Measurements from ENCODE around the gene TCERG1. TPM values are rescaled to one million over a fixed set of nuclear protein-coding genes. Genes with fewer than 3 reads are reported as not detected.

TCERG1 gene
- total RNA-seq, 6 experiments from 2014 or later: 37.4 to 57.4 (median 49.6) TPM

- no peaks in the 10 kb centered on the region for H3K27me3 Mint-ChIP-seq (ENCODE audit: insufficient read depth)
- H3K4me3 Mint-ChIP-seq: no peak overlapping the region
- no peak for DNase-seq
- H3K9me3 Mint-ChIP-seq: no peaks in the 10 kb centered on the region
- H3K27ac Mint-ChIP-seq: no peak overlapping the region
- no peaks in the 10 kb centered on the region for H3K4me1 Mint-ChIP-seq (ENCODE audit: low read depth)
- TF ChIP-seq CTCF (IDR thresholded peaks at IDR 0.05): no peak
- H3K36me3 Mint-ChIP-seq (ENCODE audit: low read depth): peaks cover 44% of the 10 kb centered on the region
These were observed 35.6 kb downstream of the TCERG1 start for GRCh38 chr5:146482775-146483174.

- Mint-ChIP-seq H3K36me3 (ENCODE audit: low read depth) (peaks cover 54% of the 10 kb centered on the region), H3K27ac (no peak overlapping the region), H3K4me1 (ENCODE audit: low read depth) (no peaks in the 10 kb centered on the region), H3K9me3 (no peaks in the 10 kb centered on the region), H3K27me3 (ENCODE audit: insufficient read depth) (no peaks in the 10 kb centered on the region), H3K4me3 (no peak overlapping the region)
- DNase-seq: no peak
- TF ChIP-seq CTCF (IDR thresholded peaks at IDR 0.05): no peak
These were observed 37.7 kb downstream of the TCERG1 start for GRCh38 chr5:146484714-146485391.

- DNase-seq: no peak
- no peak overlapping the region for H3K4me3 Mint-ChIP-seq
- H3K36me3 Mint-ChIP-seq (ENCODE audit: low read depth): peaks cover 39% of the 10 kb centered on the region
- no peak overlapping the region for H3K27ac Mint-ChIP-seq
- no peaks in the 10 kb centered on the region for H3K9me3 Mint-ChIP-seq
- H3K4me1 Mint-ChIP-seq (ENCODE audit: low read depth): no peaks in the 10 kb centered on the region
- no peak for TF ChIP-seq CTCF (IDR thresholded peaks at IDR 0.05)
- H3K27me3 Mint-ChIP-seq (ENCODE audit: insufficient read depth): no peaks in the 10 kb centered on the region
These were observed 43.1 kb downstream of the TCERG1 start for GRCh38 chr5:146490089-146490843.

GRCh38 chr5:146494656-146495055, 47.5 kb downstream of the TCERG1 start:
- no peak for DNase-seq
- peaks cover 13% of the 10 kb centered on the region; the same call in 1 of the 2 replicates for H3K36me3 Mint-ChIP-seq (ENCODE audit: low read depth)
- no peaks in the 10 kb centered on the region for H3K27me3 Mint-ChIP-seq (ENCODE audit: insufficient read depth)
- no peak overlapping the region for H3K4me3 Mint-ChIP-seq
- no peaks in the 10 kb centered on the region for H3K4me1 Mint-ChIP-seq (ENCODE audit: low read depth)
- no peaks in the 10 kb centered on the region for H3K9me3 Mint-ChIP-seq
- no peak overlapping the region for H3K27ac Mint-ChIP-seq
- no peak for TF ChIP-seq CTCF (IDR thresholded peaks at IDR 0.05)

- Mint-ChIP-seq H3K27me3 (ENCODE audit: insufficient read depth) (no peaks in the 10 kb centered on the region), H3K4me1 (ENCODE audit: low read depth) (no peaks in the 10 kb centered on the region)
These were observed 52.5 kb downstream of the TCERG1 start for GRCh38 chr5:146499680-146500079.

More at GRCh38 chr5:146499680-146500079, 52.5 kb downstream of the TCERG1 start:
- no peak for TF ChIP-seq CTCF (IDR thresholded peaks at IDR 0.05)
- H3K36me3 Mint-ChIP-seq (ENCODE audit: low read depth): peaks cover 13% of the 10 kb centered on the region
- H3K4me3 Mint-ChIP-seq: no peak overlapping the region
- DNase-seq: no peak
- H3K9me3 Mint-ChIP-seq: no peaks in the 10 kb centered on the region
- no peak overlapping the region for H3K27ac Mint-ChIP-seq

All from HFFc6 (cell line).